ENCODE data around the gene OR6C68.
"Not testable (repeated sequence)": the region's sequence is repeated elsewhere in the genome, so short reads cannot be mapped to it uniquely, and the experiment has no call there.

OR6C68 gene

GRCh38 chr12:55492078-55492477 lies at the start of gene OR6C68:
Gene OR6C68 (plus strand): TSS chr12:55492378. CDS start chr12:55492378, 0 bp downstream.
- DNase-seq, result no peak

GRCh38 chr12:55443776-55444175 lies 48.4 kb upstream of the OR6C68 start, which contains the start of gene OR6C2:
Gene OR6C2 (plus strand): TSS chr12:55444076. CDS start chr12:55452214, 8,138 bp downstream.
- DNase-seq, result no peak

GRCh38 chr12:55445357-55445756 lies 46.8 kb upstream of the OR6C68 start:
- no peak for DNase-seq

- DNase-seq, result no peak
These were observed 45.9 kb upstream of the OR6C68 start for GRCh38 chr12:55446326-55446725.

GRCh38 chr12:55448825-55449224 lies 43.4 kb upstream of the OR6C68 start:
- no peak for DNase-seq

GRCh38 chr12:55464926-55465325 lies 27.3 kb upstream of the OR6C68 start:
- DNase-seq, result not testable (repeated sequence)

- DNase-seq, result no peak
These were observed 24.3 kb upstream of the OR6C68 start for GRCh38 chr12:55467836-55468235.

- DNase-seq, result no peak
These were observed 22.9 kb upstream of the OR6C68 start for GRCh38 chr12:55469291-55469690.

- DNase-seq, result no peak
These were observed 21.9 kb upstream of the OR6C68 start, which contains the start of gene OR6C70 for GRCh38 chr12:55470088-55470829. Gene OR6C70 (minus strand): TSS chr12:55470138. CDS start chr12:55470138, 0 bp downstream.

- no peak for DNase-seq
These were observed 19.9 kb upstream of the OR6C68 start for GRCh38 chr12:55472264-55472663.

- DNase-seq, result not testable (repeated sequence)
These were observed 13.0 kb upstream of the OR6C68 start for GRCh38 chr12:55479136-55479535.

GRCh38 chr12:55484284-55484683 lies 7.9 kb upstream of the OR6C68 start:
- not testable (repeated sequence) for DNase-seq

GRCh38 chr12:55495490-55495889 lies 3.3 kb downstream of the OR6C68 start:
- no peak for DNase-seq

GRCh38 chr12:55499231-55499630 lies 7.1 kb downstream of the OR6C68 start:
- DNase-seq, result no peak

- DNase-seq, result no peak
These were observed 7.7 kb downstream of the OR6C68 start for GRCh38 chr12:55499810-55500252.

GRCh38 chr12:55501601-55502000 lies 9.4 kb downstream of the OR6C68 start:
- DNase-seq, result no peak

GRCh38 chr12:55515696-55516095 lies 23.5 kb downstream of the OR6C68 start:
- DNase-seq, result no peak

- DNase-seq, result no peak
These were observed 24.2 kb downstream of the OR6C68 start for GRCh38 chr12:55516391-55516790.
